NCI-H226 (cell line): ENCODE results near the gene PTAR1.

Experiments used
- DNase-seq: peaks from one replicate; pipeline ENCODE4 v3.0.0-alpha.2; 2015

PTAR1 gene

DNA sequence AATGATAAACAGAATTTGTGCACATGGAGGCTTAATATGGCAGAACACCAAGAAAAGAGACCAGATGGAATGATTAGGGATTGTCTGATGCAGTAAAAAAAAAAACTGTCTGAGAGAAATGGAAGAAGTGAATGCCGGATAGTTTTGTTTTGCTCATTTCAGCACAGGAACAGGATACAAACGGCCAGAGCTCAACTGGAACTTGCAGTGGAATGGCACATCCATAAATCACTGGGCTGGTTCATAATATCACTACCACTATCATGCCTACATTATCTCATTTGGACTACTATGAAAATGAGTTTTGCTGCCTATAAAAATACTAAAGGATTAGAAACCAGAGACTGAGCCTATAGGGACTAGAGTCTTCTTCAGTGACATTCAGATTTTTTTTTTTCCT lies 9.7 kb downstream of the PTAR1 start:
- DNase-seq: no peak

DNA sequence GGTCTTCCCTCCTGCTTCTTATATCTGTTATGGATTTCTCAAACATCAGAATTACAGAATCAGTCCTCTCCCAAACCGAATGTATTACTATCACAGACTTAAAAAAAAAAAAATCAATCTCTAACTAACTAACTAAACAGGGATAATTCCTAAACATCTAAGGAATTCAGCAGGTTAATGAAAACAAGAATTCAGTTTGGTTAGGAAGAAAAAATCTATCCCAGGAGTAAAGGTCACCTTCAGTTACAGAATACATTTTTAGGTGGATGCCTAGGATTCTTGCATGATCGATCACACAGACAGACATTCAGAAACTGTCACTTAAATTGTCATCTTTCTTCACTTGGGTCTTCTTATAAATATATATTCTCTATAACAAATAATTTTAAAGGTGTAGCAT lies 11.5 kb downstream of the PTAR1 start:
- DNase-seq: no peak

DNA sequence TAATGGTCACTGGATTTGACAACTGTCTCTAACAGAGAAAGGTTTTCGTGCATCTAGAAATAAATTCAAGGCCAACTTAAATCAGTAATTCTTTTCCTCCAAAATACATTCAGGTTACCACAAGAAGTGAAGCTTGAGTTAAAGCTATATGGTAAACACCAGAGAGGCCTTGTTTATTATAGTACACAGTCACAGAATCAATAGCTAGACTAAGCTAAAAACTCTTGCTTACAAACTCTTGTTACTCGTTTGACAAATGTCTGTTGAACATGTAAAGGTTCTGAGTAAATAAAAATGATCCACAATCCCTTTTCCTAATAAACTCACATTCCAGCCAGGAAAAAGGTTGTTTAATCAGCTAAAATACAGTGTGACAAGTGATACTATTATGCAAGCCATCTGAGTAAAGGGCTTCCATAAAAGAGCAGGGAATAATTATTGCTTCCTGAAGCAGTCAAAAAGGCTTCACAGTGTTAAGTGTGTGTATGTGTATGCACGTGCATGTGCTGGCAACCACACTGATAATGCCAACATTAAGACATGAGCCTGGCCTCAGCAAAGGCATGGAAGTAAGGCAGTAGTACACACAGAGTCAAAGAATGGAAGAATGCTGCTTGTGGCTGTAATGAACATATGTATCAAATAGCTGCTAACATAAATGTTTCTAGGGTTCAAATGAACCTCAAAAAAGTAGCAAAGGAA lies 12.8 kb downstream of the PTAR1 start:
- DNase-seq: no peak

DNA sequence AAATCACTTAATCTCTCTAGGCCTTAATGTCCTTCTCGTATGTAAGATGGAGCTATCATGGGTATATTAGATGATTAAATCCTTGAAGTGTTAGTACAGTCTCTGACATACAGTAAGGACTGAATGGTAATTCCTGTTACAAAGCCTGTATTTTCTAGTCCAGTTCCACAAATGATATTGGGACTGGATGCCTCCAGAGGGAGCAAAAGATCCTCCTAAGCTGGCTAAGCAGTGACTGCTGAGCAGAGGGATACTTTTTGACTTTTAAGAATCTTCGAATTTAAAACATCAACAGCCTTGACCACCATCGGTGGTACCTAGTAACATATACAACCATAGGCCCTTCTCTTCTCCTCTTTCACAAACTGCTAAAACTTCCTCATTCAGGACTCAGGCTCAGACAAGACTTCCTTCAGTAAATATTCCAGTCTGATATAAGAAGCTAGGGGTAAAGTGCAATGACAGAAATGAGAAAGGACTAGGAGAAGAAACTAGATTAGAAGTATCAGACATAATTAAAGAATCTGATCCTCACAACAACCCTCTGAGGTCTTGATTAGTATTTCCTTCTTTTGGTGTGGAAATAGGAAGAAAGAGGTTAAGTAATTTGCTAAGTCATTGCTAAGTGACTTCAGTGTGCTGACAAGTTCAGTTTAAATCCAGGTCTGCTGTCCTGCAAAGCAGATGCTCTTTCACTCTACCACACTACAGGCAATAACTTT lies 13.9 kb downstream of the PTAR1 start:
- DNase-seq: no peak

DNA sequence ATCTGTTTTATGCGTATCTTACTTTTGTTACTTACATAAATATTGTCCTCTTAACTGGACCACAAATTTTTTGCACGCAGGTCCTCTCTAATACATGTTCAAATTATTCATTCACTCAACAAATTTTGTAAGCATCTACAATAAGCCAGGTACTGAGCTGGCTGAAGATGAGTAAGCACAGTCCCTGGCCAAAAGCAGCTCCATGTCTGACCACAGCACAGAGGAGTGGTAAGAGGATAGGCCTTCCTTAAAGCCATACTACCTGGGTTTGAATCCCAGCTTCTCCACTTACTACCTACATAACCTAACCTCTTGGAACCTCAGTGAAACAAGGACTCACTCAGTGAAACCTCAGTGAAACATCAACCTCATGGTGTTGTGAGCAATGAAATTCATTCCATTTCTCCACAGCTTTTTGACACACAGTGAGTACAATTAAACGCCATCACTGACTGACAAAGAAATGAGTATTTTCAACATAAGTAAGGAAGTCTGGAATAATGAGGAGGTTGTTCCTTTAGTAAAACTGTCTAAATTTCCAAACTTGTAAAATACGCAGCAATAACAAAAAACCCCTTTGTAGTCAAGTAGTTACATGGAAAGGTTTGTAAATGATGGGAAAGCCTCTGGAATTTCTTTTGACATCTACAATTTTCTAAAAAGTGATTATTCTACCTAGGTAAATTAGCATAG lies 15.0 kb downstream of the PTAR1 start:
- peak; percentile 14 for DNase-seq

DNA sequence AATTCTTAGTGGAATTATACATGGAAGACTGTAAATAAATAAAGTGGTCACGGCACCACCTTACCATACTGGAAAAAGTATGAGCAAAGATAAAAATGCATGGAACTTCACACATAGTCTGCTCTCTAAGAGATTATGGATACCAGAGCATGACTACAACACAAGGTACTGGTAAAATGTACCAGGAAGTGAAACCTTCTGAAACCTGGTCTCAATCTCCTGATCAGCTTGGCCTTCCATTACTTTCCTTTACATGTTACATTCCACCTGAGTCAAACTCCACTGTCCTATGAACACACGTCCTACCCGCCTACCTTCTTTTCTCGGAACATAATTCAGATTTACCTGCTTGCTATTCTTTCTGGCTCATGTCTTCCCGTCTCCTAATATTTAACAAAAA lies 15.9 kb downstream of the PTAR1 start:
- no peak for DNase-seq

DNA sequence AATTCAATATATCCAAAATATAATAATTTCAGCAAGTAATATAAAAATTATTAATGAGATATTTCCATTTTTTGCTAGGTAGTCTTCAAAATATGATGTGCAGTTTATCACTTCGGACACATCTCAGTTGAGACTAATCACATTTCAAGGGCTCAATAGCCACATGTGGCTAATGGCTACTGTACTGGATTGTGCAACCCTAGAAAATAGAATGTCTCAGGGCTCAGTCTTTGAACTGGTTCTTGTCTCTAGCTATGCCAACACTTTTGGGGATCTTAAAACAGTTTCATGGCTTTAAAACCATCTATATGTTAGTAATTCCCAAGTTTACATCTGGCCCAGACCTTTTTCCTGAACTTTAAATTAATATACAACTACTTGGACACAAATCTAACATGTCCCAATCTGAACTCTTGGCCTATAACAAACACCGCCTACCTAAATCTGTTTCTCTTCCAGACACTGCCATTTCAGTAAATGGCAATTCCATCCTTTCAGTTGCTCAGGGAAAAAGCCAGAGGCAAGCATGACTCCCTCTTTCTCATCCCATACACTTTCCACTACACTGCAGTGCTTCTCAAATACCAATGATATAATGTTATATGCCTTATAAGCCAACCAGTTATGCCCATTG lies 18.8 kb downstream of the PTAR1 start:
- DNase-seq: no peak

DNA sequence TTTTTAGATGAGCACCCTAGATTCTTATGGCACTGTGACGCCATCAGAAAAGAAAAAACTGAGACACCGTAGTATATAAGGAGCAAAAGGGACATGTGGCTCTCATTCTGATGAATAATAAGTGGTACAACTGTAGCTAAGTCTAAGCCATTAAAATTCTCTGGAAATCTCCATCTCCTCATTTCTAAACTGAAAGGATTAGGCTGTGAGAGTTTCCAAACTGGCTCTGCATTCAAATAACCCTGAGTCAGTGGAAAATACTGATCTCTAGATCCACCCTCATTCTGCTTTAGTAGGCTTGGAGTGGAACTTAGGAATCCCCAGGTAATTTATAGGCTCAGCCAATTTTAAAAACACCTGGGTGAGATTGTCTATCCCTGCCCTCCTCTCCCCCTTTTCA lies 28.5 kb downstream of the PTAR1 start:
- no peak for DNase-seq

DNA sequence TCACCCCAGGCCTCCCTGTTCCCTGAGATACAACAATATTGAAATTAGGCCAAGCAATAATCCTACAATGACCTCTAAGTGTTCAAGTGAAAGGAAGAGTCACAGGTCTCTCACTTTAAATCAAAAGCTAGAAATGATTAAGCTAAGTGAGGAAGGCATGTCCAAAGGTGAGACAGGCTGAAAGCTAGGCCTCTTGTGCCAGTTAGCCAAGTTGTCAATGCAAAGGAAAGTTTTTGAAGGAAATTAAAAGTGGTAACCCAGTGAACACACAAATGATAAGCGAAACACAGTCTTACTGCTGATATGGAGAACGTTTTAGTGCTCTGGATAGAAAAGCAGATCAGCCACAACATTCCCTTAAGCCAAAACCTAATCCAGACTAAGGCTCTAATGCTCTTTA lies 39.8 kb downstream of the PTAR1 start:
- no peak for DNase-seq

DNA sequence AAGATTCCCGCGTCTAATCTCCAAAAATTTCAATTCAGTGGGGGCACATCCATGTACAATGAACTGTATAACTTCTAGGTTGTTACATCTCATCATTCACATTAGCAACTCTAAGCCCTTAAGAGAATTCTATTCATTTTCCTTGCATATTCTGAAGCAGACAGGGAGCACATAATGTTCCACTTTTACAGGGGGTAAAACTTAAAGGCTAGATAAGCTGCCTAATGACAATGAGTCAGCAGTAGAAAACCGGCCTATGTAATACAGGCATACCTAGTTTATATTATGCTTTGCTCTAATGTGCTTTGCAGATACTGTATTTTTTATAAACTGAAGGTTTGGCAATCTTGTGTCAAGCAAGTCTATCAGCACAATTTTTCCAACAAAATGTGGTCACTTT lies 40.4 kb downstream of the PTAR1 start:
- no peak for DNase-seq

DNA sequence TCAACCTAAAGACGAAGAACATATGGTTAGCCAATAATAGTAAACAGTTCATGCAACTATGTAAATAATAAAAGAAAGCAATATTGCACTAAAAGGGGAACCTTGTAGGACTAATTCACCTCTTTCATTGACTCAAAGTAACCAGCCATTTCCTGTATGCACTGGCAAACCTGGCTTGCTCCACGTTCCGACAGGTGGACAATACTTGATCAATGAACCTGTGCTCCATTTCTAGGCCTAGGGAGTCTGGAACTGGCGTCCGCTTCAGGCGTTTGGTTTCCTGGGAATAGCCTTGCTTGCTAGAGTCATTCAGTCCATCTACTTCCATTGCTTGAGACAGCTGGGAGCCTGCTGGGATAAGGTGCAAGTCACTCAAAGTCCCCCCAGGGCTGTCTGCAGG lies 41.6 kb downstream of the PTAR1 start:
- DNase-seq: no peak

DNA sequence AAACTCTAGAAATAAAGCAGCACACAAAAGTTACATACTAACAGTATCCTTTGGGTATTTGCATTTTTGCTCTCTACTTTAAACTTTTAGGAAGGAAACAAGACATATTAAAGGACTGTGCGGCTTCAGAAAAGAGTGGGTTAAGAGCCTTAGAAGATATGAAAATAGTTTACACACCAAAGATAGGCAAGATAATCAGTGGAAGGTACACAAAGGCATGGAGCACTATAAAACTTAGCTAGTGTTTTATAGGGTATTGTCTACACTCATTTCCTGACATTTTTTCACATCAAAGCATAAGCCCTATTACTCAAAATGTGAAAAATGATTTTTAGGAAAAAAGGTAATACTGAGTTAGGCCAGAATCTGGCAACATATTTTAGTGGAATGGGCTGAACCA lies 44.0 kb downstream of the PTAR1 start:
- no peak for DNase-seq

DNA sequence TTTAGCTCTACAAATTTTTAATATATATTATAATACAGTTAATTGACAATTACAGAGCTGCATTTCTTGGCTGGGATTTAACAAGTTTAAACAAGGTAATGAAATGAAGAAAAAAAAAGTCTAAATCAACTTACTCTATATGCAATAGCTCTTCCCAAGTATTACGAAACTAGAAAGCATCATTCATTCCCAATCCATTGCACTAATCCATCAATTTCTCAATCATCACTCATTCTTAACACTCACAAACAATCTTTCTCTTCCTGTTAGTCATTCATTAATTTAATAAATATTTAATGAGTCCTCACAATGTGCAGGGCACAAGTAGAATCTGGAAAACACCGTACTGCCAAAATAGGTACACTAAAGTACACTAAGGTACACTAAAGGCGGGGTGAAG lies 44.7 kb downstream of the PTAR1 start:
- no peak for DNase-seq

DNA sequence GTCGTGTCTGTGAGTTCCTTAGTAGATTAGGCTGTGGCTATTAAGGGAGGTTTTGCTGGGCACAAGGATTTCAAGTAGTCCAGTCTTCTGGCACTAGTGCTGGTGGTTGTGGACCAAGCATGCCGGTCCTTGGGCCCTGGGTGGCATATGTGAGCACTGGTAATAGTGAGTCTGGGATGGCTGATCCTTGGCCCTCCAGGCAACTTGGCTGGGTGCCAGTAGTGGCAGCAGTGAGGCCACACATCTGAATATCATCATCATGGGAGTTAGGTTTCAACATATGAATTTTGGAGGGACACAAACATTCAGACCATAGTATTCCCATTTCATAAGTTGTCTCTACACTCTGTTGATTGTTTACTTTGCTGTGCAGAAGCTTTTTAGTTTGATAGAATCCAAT lies 62.3 kb downstream of the PTAR1 start:
- DNase-seq: no peak

DNA sequence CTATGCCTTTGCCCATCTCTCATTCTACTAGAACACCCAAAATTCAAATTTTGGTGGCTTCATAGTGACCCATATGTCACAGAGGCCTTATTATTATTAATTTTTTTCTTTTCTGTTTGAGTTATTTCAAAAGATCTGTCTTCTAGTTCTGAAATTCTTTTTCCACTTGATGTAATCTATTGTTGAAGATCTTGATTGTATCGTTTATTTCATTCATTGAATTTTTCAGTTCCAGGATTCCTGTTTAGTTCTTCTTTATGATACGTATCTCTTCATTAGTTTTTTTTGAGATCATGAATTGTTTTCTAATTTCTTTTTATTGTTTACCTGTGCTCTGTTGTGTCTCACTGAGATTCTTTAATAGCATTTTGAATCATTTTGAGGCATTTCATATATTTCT lies 63.0 kb downstream of the PTAR1 start:
- no peak for DNase-seq

DNA sequence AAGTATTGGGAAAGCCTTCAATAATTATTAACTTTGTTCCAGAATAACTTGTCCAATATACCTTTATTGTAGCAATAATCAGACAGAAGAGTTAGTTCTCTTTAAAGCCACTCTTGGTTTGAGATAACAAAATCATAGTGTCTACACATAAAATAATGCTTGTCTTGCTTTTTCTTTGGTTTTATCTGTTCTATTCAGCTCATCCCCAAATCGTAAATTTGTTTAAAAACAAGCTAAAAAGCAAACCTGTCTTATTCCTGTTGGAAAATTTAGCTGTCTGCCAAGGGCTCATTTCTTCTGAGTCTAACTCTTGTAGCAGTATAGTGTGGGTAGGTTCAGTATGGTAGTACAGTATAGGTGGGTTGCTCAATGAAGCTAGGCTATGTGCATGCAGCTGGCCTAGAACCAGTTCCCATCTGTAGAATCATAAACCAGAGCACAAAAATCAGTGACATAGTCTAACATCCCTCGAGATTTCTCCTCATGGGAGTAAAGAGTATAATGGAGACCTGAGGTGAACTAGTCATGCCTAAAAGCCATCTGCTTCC lies 69.7 kb downstream of the PTAR1 start:
- DNase-seq: no peak

DNA sequence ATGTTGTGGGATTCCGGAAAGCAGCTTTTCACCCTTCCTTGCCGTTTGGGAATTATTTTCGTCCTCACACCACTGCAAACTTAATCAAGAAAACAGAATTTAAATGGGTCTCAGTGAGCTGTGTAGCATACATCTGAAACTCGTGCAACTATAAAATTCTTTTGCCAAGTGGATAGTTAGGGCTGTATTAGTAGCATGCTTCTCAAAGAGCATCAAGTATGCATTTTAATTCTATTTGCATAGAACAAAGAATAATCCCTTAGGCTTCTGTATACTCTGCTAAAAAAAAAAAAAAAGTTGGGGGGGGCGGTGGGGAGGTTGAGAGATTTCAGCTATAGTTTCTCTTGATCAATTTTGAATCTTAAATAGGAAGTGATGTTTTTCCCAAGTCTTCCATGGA lies 75.9 kb downstream of the PTAR1 start:
- DNase-seq: no peak

DNA sequence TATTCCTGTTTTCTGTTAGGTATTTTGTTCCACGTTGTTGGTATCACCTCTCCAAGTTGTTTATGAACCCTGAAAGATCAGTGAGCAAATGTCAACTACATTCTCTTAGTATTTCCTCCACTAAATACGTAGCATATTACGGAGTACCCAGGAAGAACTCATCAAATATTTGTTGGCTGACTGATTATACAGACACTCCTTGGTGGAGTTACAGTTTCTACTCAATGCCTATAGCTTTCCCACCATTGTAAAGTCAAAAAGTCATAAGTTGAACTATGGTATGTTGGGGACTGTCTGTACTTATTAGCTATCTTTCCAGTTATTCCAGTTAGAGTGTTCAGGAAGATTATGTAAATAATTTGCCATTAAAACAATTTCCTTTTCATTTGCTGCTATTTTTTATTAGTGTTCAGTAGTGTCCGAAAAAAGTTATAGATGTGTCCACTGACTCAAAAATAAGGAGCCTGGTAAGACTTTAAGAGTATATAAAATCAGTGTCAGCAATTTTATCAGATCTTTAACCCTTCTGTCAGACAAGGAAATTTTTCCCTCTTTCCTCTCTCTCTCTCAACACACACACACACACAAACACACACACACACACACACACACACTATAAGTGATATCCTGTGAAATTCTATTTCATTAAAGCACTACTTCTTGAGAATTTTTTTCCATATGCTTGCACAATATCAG lies 80.8 kb downstream of the PTAR1 start:
- no peak for DNase-seq

DNA sequence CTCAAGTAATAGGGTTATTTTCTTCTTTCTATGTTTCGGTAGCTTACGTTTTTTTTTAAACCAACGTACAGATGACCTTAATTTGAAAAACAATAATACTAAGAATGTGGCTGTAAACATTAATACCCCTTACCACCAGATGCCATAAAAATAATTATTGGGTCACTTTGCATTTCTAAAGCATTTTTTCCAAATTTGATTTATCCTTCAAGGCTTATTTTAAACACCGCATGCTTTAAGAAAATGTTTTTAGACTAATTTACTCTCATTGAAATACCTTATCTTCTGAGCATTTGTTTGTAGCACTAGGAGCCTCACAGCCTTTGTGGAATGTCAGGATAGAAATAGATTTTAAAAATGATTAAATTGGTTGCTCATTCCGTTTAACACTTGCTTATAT lies 81.9 kb downstream of the PTAR1 start:
- DNase-seq: no peak

DNA sequence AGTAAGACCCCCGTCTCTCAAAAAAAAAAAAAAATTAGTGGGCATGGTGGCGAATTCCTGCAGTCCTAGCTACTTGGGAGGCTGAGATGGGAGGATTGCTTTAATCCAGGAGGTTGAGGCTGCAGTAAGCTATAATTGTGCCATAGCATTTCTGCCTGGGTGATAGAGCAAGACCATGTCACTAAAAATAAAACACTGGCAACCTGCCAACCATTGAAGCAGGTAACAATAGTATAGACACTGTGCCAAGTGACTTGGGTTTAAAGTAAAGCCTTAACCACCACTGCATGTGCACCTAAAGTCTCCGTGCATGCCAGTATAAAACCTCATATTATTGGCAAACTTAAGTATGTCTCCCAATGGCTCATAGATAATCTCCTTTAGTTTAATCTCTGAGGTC lies 84.2 kb downstream of the PTAR1 start:
- DNase-seq: no peak

DNA sequence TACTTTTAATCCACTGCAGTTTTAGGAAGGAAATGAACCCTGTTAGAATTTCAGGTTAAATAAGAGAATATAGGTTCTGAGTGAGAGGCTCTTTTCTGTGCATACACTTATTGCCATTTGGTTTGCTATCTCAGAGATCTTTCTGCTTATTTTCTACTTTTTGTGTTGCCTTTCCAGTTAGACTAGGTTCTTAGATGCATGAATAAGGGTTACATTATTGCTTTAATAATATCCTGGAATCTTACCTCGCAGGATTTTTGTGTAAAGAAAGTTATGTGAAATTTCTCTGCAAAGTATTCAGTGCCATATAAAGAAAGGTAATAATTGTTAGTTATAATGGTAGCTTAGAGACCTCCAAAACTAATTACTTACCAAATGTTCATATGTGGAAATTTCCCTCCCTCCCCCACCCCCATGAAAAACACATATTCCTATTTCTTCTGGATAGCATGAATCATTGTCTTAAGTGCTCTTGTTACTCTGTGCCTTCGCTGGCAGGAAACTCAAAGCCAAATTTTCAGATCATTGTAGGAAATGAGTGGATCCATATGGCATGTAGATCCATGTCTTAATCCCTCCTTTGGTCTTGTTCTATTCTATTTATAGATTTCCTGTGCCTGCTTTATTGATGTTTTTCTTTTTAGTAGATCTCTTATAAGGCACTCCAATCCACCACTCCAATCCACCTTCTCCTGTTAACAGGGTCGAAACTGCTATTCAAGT lies 84.9 kb downstream of the PTAR1 start:
- no peak for DNase-seq

DNA sequence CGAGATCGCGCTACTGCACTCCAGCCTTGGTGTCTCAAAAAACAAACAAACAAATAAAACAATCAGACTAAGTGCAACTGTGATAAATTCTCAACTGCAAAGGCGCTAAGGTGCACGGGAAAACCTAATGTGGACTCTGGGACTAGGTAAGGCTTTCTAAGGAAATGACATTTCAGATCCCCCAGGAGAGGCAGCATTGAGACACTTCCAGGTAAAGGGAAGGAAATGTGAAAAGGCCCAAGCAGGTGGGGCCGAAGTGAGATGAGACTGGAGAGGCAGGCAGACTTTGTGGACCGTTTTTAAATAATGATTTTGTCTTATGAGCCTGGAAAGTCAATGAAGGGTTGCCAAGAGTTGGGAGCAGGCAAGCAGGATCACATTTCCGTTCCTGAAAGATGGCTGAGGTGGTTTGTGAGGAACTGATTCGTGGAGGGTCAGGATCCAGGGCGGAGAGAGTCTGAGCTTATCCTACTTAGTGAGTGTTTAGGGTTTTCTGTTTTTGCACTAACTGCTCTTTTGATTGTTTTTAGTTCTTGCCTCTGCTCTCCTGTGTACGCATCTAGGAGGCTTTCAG lies 85.6 kb downstream of the PTAR1 start:
- no peak for DNase-seq
